ENCODE results near the gene TMPRSS9.

The TMPRSS9 gene

GRCh38 chr19:2423915-2424685 is 64.0 kb downstream of the TMPRSS9 start:
- no peak for DNase-seq

DNA sequence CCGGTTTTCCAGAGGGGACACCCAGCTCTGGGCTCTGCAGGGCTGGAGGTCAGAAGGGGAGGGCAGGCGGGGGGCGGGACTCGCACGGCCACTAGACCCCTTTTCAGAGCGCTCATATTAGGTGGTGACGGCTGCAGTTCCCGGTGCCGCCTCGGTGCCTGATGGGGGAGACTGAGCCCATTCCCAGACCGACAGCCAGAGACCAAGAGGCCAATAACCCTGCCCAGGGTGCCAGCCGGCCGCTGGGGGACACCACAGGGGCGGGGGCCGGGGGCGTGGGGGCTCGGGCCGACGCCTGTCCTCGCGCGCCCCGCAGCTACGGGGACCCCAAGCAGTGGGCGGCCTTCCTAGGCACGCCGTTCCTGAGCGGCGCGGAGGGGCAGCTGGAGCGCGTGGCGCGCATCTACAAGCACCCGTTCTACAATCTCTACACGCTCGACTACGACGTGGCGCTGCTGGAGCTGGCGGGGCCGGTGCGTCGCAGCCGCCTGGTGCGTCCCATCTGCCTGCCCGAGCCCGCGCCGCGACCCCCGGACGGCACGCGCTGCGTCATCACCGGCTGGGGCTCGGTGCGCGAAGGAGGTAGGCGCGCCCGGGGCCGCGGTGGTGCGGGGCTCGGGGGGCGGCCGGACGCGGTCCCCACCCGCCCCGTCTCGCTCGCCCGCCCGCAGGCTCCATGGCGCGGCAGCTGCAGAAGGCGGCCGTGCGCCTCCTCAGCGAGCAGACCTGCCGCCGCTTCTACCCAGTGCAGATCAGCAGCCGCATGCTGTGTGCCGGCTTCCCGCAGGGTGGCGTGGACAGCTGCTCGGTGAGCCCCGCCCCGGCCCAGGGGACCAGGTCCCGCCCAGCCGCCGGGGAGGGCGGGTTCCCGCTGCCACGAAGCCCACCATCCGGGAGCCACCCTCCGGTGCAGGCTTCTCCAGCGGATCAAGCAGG is 64.9 kb downstream of the TMPRSS9 start:
- DNase-seq, result no peak

- DNase-seq, result no peak
Measured at GRCh38 chr19:2425622-2426581, 65.8 kb downstream of the TMPRSS9 start.

GRCh38 chr19:2426611-2427428 is 66.8 kb downstream of the TMPRSS9 start:
- DNase-seq, result peak; percentile 16

DNA sequence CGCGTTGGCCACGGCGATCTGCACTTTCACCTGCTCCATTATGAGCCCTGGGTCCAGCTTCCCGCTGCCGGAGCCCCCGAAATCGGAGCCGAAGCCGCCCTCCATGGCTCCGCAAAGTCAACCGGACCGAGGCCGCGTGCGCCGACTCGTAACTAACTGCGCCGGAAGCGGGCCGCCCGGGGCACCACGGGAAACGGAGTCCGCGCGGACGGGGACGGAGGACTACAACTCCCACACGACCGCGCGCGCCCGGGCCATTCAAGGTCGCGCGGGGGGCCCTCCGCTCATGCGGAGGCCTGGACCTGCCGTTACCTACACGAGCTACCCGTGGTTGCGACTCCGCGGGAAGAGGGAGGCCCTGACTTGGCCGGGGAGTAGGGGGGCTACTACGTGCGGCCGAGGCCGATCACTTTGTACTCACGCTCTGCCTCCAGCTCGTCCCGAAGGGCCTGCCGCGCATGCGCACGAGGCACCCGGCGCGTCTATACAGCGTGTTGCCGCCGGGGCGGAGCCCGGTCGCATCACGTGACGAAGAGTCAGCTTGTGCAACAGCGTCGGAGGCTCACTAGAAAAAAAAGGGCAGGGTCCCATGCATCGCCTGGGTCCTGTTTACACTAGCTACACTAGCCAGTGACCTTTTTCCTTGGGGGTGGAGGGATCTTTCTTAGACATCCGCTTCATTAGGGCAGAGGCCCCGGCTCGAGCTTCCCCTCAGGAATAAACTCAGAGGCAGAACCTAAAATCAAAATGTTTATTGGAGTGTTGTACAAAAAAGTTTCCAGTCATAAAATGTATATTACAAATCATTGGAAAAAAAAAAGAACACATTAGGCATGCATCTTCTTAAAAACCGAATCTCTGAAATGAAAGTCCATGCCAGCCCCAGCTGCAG is 67.6 kb downstream of the TMPRSS9 start, which contains the start of gene TIMM13:
TSS of gene TIMM13 (minus strand) at position 158 of the 892 bp plus-strand sequence. CDS start at position 105, 53 bp downstream.
- DNase-seq, result peak; percentile 95

DNA sequence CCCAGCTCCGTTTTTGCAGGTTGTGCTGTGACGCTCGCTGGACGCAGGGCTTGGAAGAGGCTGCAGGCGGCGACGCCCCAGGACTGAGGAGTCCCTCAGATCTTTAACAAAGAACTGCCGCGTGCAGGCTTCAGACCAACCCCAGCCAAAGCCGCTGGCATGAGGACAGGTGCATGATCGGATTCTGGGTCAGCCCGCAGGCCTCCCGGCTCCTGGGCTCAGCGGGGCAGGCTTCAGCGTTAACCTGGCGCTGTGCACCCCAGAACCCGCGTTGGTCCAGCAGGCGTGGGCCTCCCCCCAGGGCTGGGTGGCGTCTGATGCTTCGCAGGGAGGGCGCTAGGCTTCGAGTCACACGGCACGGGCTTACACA is 68.2 kb downstream of the TMPRSS9 start:
- no peak for DNase-seq

DNA sequence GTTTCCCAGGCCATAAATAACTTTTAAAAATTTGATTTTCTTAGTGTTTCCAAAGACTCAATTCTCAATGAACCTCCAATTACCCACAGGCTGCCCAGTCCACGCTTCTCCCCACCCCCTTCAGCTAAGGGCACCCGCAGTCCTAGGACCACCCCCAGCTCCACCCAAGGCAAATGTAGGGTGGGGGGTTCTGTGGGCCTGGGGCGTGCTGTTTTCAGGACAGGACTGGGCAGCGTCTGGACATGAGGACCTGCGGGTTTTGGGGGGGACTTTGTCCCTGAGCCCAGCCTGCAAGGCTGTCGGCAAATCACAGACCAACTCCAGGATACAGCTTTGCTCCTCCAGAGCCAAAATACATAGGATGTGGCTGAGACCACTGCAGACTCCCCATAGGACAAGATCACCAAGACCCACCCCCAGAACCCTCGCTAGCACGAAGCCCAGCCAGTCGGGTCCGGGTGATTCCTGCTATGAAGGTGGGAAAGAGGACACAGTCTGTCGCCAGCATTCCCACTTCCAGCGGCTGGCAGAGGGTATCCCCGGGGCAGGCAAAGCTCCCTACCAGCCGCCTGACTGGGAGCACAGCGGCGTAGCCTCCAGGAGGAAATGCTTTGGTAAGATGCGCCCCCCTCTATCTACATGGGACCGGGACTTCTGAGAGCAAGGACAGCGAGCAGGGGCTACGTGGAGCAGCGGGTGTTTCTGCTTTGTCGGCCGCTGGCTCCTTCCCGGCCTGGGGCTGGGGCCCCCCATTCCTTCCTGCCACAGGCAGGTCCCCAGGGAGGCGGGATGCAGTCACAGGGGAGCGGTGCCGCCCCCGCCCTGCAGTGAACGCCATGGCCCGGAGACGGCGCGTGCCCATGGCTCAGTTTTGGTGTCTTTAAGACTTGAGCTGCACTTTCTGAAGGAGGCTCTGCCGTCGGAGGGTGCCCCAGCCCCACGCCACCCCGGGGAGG is 69.0 kb downstream of the TMPRSS9 start:
- DNase-seq, result no peak

DNA sequence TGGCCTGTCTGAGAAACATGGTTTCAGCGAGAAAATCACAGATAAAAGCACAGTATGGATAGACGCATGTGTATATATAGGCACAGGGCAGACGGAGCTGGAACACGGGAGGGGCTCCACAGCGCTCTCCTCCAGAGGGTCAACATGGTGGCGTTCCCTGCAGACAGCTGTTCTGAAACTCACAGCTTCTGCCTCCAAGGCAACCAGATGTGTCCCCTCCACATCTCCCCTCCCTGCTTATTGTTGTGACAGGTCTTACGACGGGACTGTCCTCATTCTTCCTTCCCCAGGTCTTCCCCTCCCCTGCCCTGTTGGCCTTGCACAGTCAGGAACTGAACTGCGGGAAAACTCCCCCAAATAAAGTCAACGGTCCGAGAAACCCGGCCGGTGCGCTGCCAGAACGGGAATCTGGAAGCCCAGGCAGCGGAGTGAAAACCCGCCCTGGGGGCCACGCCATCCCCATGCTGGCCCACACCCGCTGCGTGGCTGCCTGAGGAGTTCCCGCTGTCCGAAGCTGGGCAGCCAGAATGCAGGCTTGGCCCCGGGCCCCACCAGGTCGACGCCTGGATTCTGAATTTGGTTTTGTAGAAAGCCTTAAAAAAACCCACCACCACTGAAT is 70.0 kb downstream of the TMPRSS9 start:
- DNase-seq, result no peak

DNA sequence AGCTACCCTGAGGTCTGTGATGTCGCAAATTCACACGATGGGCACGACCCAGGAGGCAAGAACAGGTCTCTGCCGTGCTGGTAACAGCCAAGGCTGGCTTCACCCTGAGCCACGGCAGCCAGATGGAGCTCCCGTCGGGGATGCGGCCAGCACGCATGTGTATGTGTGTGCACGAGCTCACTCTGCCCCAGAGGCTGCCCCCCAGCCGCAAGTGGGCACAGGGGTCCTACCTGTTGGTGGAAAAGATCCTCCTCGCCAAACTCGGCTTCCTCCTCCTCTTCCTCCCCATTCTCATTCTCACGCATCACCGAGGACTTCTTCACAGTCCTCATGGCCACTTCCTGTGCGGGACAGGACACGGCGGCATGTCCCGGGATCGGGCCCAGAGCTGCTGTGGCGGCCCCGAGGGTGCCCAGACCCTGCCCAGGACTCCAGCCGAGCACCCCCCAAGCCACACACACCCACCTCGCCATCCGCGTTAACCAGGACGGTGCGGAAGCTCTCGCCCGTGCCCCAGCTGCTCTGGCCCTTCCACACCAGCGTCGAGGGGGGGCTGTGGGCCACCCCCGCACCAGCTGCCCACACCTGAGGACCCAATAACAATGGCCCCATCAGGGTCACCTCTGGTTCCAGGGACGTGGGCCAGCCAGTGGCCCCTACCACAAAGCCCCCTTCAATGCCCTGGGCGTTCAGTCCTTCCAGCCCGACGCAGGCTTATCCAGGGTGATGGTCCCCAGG is 71.4 kb downstream of the TMPRSS9 start:
- DNase-seq, result no peak

GRCh38 chr19:2432131-2432848 is 72.2 kb downstream of the TMPRSS9 start:
- DNase-seq, result no peak

GRCh38 chr19:2433854-2434253 is 73.8 kb downstream of the TMPRSS9 start:
- DNase-seq, result no peak

DNA sequence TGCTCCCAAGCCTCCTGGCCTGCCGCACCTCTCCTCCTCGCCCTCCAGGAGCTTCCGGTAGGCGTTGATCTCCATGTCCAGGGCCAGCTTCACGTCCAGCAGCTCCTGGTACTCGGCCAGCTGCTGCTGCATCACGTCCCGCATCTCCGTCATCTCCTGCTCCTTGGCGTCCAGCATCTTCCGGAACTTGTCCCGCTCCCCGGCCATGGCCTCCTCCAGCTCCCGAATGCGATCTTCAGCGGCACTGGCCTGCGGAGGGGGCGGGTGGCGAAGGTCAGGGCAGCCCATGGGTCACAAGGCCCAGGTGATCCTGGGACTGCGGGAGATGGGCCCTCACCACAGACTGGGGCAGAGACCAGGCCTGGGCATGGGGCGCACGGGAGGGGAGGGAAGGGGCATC is 74.2 kb downstream of the TMPRSS9 start:
- no peak for DNase-seq

DNA sequence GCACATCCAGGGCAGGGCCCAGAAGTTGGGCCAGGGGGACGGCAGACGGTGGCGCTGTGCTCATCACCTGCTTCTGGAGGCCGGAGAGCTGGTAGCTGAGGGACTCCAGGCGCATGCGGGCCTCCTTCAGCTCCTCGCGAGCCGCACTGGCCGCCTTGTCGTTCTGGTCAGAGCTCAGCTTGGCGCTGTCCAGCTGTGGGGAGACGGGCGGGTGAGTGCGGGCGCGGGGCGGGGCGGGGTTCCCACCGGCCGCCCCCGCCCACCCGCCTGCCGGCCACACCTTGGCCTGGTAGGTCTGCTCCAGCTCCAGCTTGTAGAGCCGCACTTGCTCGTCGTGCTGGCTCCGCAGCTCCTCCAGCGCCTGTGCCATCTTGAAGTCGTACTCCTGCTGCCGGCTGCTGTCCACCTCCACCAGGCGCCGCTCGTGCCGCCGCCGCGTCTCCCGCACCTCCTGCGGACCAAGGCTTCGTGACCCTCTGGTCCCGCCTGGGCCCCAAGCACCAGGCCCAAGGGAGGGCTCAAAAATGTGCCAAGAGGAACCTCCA is 74.7 kb downstream of the TMPRSS9 start:
- no peak for DNase-seq

- DNase-seq, result no peak
Measured at GRCh38 chr19:2436384-2436783, 76.3 kb downstream of the TMPRSS9 start.

DNA sequence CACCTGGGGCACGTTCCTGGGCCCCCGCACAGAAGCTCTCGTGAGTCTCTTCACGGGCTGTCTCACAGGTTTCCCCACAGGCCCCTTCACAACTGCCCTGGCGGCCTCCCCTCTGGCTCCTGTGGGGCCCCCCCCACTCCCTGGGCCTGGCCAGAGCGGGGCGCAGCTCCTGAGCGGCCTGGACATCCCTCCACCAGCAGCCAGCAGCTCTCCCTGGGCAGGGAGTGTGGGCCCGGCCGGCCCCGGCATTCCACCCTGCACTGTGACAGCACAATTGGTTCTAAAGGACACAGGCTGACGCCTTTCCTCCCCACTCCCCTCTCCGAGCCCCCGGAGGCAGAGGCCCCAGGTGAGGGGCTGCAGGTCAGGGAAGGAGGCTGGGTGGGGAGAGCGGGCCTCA is 76.9 kb downstream of the TMPRSS9 start:
- DNase-seq, result no peak

- no peak for DNase-seq
Measured at GRCh38 chr19:2438178-2438577, 78.1 kb downstream of the TMPRSS9 start.

- DNase-seq, result no peak
Measured at GRCh38 chr19:2440515-2440914, 80.5 kb downstream of the TMPRSS9 start.

Data from CD4-positive, alpha-beta T cell treated with Interferon gamma for 1 hour (primary cell).